ENCODE results near the gene AFF2.

Gene AFF2

GRCh38 chrX:148540114-148540513, 39.7 kb downstream of the AFF2 start:
- Histone ChIP-seq H3K18ac (ENCODE audit: low read length) (no peak overlapping the region), H2BK15ac (ENCODE audit: low read length) (no peak overlapping the region), H3K4me2 (ENCODE audit: insufficient read depth, low read length, poor library complexity, severe bottlenecking) (no peak overlapping the region), H3K4me1 (ENCODE audit: control insufficient read depth in 2 of 2, insufficient read depth in 1 of 2, low read depth in 1 of 2, low read length in 2 of 2) (peaks cover 0 to 2% of the 10 kb centered on the region in 2 donors), H2AK5ac (ENCODE audit: low read depth, low read length) (no peak overlapping the region), H3K23ac (ENCODE audit: low read depth, low read length, poor library complexity) (no peak overlapping the region), H3K14ac (ENCODE audit: low read length) (no peak overlapping the region), H3K36me3 (replicated peaks in 1 of 2; ENCODE audit: control insufficient read depth in 2 of 2, insufficient read depth in 2 of 2, low read length in 2 of 2) (no peaks in the 10 kb centered on the region), H4K8ac (ENCODE audit: low read depth, low read length) (no peak overlapping the region), H2BK12ac (ENCODE audit: low read length) (no peak overlapping the region), H3K9me3 (replicated peaks in 1 of 2; ENCODE audit: control insufficient read depth in 2 of 2, insufficient read depth in 1 of 2, low read depth in 1 of 2, low read length in 2 of 2) (no peaks in the 10 kb centered on the region), H2BK120ac (ENCODE audit: low read depth, low read length) (no peak overlapping the region), H3K9ac (ENCODE audit: low read depth, low read length, poor library complexity) (no peak overlapping the region), H3K4me3 (ENCODE audit: low read length in 2 of 2) (no peak overlapping the region), H2AFZ (ENCODE audit: low read length) (no peak overlapping the region), H2BK5ac (ENCODE audit: low read length) (no peak overlapping the region), H3K79me1 (ENCODE audit: low read depth, low read length) (no peaks in the 10 kb centered on the region), H3K27ac (replicated peaks; ENCODE audit: low read length) (no peak overlapping the region), H3K4ac (ENCODE audit: low read length) (no peak overlapping the region), H3K27me3 (ENCODE audit: control insufficient read depth in 3 of 3, insufficient read depth in 3 of 3, low read depth in 1 of 3, low read length in 3 of 3) (no peaks in the 10 kb centered on the region), H4K91ac (ENCODE audit: low read depth, low read length, poor library complexity) (no peak overlapping the region)
- no peak for DNase-seq (ENCODE audit: low spot score)
- WGBS, 2 donors (ENCODE audit: extremely low coverage in 2 of 2, insufficient read length in 2 of 2, insufficient replicate concordance in 1 of 2) = no CpG with 5 or more reads among the region's 1 CpG

GRCh38 chrX:148540671-148541583, 40.5 kb downstream of the AFF2 start:
- no peak for DNase-seq (ENCODE audit: low spot score)
- no peak overlapping the region for H2BK15ac ChIP-seq (ENCODE audit: low read length)
- no peak overlapping the region for H3K4me2 ChIP-seq (ENCODE audit: insufficient read depth, low read length, poor library complexity, severe bottlenecking)
- peaks cover 0 to 2% of the 10 kb centered on the region in 2 donors for H3K4me1 ChIP-seq (ENCODE audit: control insufficient read depth in 2 of 2, insufficient read depth in 1 of 2, low read depth in 1 of 2, low read length in 2 of 2)
- H3K27ac ChIP-seq (replicated peaks; ENCODE audit: low read length) = no peak overlapping the region
- no peak overlapping the region for H2BK5ac ChIP-seq (ENCODE audit: low read length)
- no peak overlapping the region for H3K4me3 ChIP-seq (ENCODE audit: low read length in 2 of 2)
- H3K9ac ChIP-seq (ENCODE audit: low read depth, low read length, poor library complexity) = no peak overlapping the region
- H3K79me1 ChIP-seq (ENCODE audit: low read depth, low read length) = no peaks in the 10 kb centered on the region
- no peak overlapping the region for H2BK12ac ChIP-seq (ENCODE audit: low read length)
- H3K36me3 ChIP-seq (replicated peaks in 1 of 2; ENCODE audit: control insufficient read depth in 2 of 2, insufficient read depth in 2 of 2, low read length in 2 of 2) = no peaks in the 10 kb centered on the region
- H4K91ac ChIP-seq (ENCODE audit: low read depth, low read length, poor library complexity) = no peak overlapping the region
- no peak overlapping the region for H3K14ac ChIP-seq (ENCODE audit: low read length)
- no peak overlapping the region for H3K18ac ChIP-seq (ENCODE audit: low read length)
- H2BK120ac ChIP-seq (ENCODE audit: low read depth, low read length) = no peak overlapping the region
- no peak overlapping the region for H2AK5ac ChIP-seq (ENCODE audit: low read depth, low read length)
- H3K27me3 ChIP-seq (ENCODE audit: control insufficient read depth in 3 of 3, insufficient read depth in 3 of 3, low read depth in 1 of 3, low read length in 3 of 3) = no peaks in the 10 kb centered on the region
- H3K23ac ChIP-seq (ENCODE audit: low read depth, low read length, poor library complexity) = no peak overlapping the region
- H3K9me3 ChIP-seq (replicated peaks in 1 of 2; ENCODE audit: control insufficient read depth in 2 of 2, insufficient read depth in 1 of 2, low read depth in 1 of 2, low read length in 2 of 2) = no peaks in the 10 kb centered on the region
- H4K8ac ChIP-seq (ENCODE audit: low read depth, low read length) = no peak overlapping the region
- H3K4ac ChIP-seq (ENCODE audit: low read length) = no peak overlapping the region
- WGBS, 2 donors (ENCODE audit: extremely low coverage in 2 of 2, insufficient read length in 2 of 2, insufficient replicate concordance in 1 of 2) = no CpG with 5 or more reads among the region's 10 CpGs
- no peak overlapping the region for H2AFZ ChIP-seq (ENCODE audit: low read length)

GRCh38 chrX:148541584-148541940, 41.1 kb downstream of the AFF2 start:
- no peak overlapping the region for H2BK120ac ChIP-seq (ENCODE audit: low read depth, low read length)
- DNase-seq (ENCODE audit: low spot score) = no peak
- H2BK5ac ChIP-seq (ENCODE audit: low read length) = no peak overlapping the region
- H4K8ac ChIP-seq (ENCODE audit: low read depth, low read length) = no peak overlapping the region
- no peak overlapping the region for H3K27ac ChIP-seq (replicated peaks; ENCODE audit: low read length)
- no peak overlapping the region for H3K14ac ChIP-seq (ENCODE audit: low read length)
- H2AK5ac ChIP-seq (ENCODE audit: low read depth, low read length) = no peak overlapping the region
- H3K4me3 ChIP-seq (ENCODE audit: low read length in 2 of 2) = no peak overlapping the region
- no peaks in the 10 kb centered on the region for H3K79me1 ChIP-seq (ENCODE audit: low read depth, low read length)
- no peak overlapping the region for H3K9ac ChIP-seq (ENCODE audit: low read depth, low read length, poor library complexity)
- H3K4me1 ChIP-seq (ENCODE audit: control insufficient read depth in 2 of 2, insufficient read depth in 1 of 2, low read depth in 1 of 2, low read length in 2 of 2) = peaks cover 0 to 2% of the 10 kb centered on the region in 2 donors
- no peak overlapping the region for H4K91ac ChIP-seq (ENCODE audit: low read depth, low read length, poor library complexity)
- no peaks in the 10 kb centered on the region for H3K9me3 ChIP-seq (replicated peaks in 1 of 2; ENCODE audit: control insufficient read depth in 2 of 2, insufficient read depth in 1 of 2, low read depth in 1 of 2, low read length in 2 of 2)
- no peak overlapping the region for H2AFZ ChIP-seq (ENCODE audit: low read length)
- H3K23ac ChIP-seq (ENCODE audit: low read depth, low read length, poor library complexity) = no peak overlapping the region
- H3K27me3 ChIP-seq (ENCODE audit: control insufficient read depth in 3 of 3, insufficient read depth in 3 of 3, low read depth in 1 of 3, low read length in 3 of 3) = no peaks in the 10 kb centered on the region
- H2BK12ac ChIP-seq (ENCODE audit: low read length) = no peak overlapping the region
- H3K36me3 ChIP-seq (replicated peaks in 1 of 2; ENCODE audit: control insufficient read depth in 2 of 2, insufficient read depth in 2 of 2, low read length in 2 of 2) = no peaks in the 10 kb centered on the region
- H3K18ac ChIP-seq (ENCODE audit: low read length) = no peak overlapping the region
- H3K4ac ChIP-seq (ENCODE audit: low read length) = no peak overlapping the region
- H2BK15ac ChIP-seq (ENCODE audit: low read length) = no peak overlapping the region
- H3K4me2 ChIP-seq (ENCODE audit: insufficient read depth, low read length, poor library complexity, severe bottlenecking) = no peak overlapping the region

GRCh38 chrX:148542481-148543255, 42.3 kb downstream of the AFF2 start:
- WGBS, 2 donors (ENCODE audit: extremely low coverage in 2 of 2, insufficient read length in 2 of 2, insufficient replicate concordance in 1 of 2) = no CpG with 5 or more reads among the region's 5 CpGs
- H3K14ac ChIP-seq (ENCODE audit: low read length) = no peak overlapping the region
- no peak overlapping the region for H2BK12ac ChIP-seq (ENCODE audit: low read length)
- H3K4me3 ChIP-seq (ENCODE audit: low read length in 2 of 2) = no peak overlapping the region
- no peak overlapping the region for H2AFZ ChIP-seq (ENCODE audit: low read length)
- H3K9me3 ChIP-seq (replicated peaks in 1 of 2; ENCODE audit: control insufficient read depth in 2 of 2, insufficient read depth in 1 of 2, low read depth in 1 of 2, low read length in 2 of 2) = no peaks in the 10 kb centered on the region
- H2BK5ac ChIP-seq (ENCODE audit: low read length) = no peak overlapping the region
- H3K23ac ChIP-seq (ENCODE audit: low read depth, low read length, poor library complexity) = no peak overlapping the region
- H3K27me3 ChIP-seq (ENCODE audit: control insufficient read depth in 3 of 3, insufficient read depth in 3 of 3, low read depth in 1 of 3, low read length in 3 of 3) = no peaks in the 10 kb centered on the region
- no peak overlapping the region for H2AK5ac ChIP-seq (ENCODE audit: low read depth, low read length)
- no peak overlapping the region for H2BK15ac ChIP-seq (ENCODE audit: low read length)
- no peaks in the 10 kb centered on the region for H3K4me1 ChIP-seq (ENCODE audit: control insufficient read depth in 2 of 2, insufficient read depth in 1 of 2, low read depth in 1 of 2, low read length in 2 of 2)
- no peak overlapping the region for H3K27ac ChIP-seq (replicated peaks; ENCODE audit: low read length)
- no peak overlapping the region for H3K9ac ChIP-seq (ENCODE audit: low read depth, low read length, poor library complexity)
- no peak overlapping the region for H4K91ac ChIP-seq (ENCODE audit: low read depth, low read length, poor library complexity)
- no peak for DNase-seq (ENCODE audit: low spot score)
- H2BK120ac ChIP-seq (ENCODE audit: low read depth, low read length) = no peak overlapping the region
- H3K4ac ChIP-seq (ENCODE audit: low read length) = no peak overlapping the region
- H4K8ac ChIP-seq (ENCODE audit: low read depth, low read length) = no peak overlapping the region
- H3K36me3 ChIP-seq (replicated peaks in 1 of 2; ENCODE audit: control insufficient read depth in 2 of 2, insufficient read depth in 2 of 2, low read length in 2 of 2) = no peaks in the 10 kb centered on the region
- no peak overlapping the region for H3K4me2 ChIP-seq (ENCODE audit: insufficient read depth, low read length, poor library complexity, severe bottlenecking)
- no peak overlapping the region for H3K18ac ChIP-seq (ENCODE audit: low read length)
- no peaks in the 10 kb centered on the region for H3K79me1 ChIP-seq (ENCODE audit: low read depth, low read length)

All from neuronal stem cell (in vitro differentiated cells).